Fibroblast of lung (primary cell): ENCODE measurements around the gene C16orf74. TPM values are rescaled to one million over a fixed set of nuclear protein-coding genes. Genes with fewer than 3 reads are reported as not detected.

ENCODE experiments used
- DNase-seq, 2 donors: peaks; one replicate each; pipeline versions ENCODE4 v3.0.0 to v3.0.0-alpha.2; 2010; ENCODE audit warnings: low read depth in 2 of 2
- H2AFZ ChIP-seq: 2 replicates; pipeline ENCODE4 v1.5.1; 2012; ENCODE audit warnings: low read length, control low read depth, inconsistent platforms
- H3K27ac ChIP-seq: 2 replicates; pipeline ENCODE4 v1.5.1; 2011; ENCODE audit warnings: low read length, control low read depth; ENCODE audit not compliant: insufficient read depth
- H3K27me3 ChIP-seq: 2 replicates; pipeline ENCODE4 v1.5.1; 2011; ENCODE audit warnings: mild to moderate bottlenecking, low read length; ENCODE audit not compliant: control insufficient read depth, insufficient read depth
- H3K36me3 ChIP-seq: 2 replicates; pipeline ENCODE4 v1.5.1; 2011; ENCODE audit warnings: low read length; ENCODE audit not compliant: control insufficient read depth, insufficient read depth
- H3K4me1 ChIP-seq: 2 replicates; pipeline ENCODE4 v1.5.1; 2011; ENCODE audit warnings: low read length; ENCODE audit not compliant: control insufficient read depth, insufficient read depth; ENCODE audit errors: extremely low read depth
- H3K4me2 ChIP-seq: 2 replicates; pipeline ENCODE4 v1.5.1; 2011; ENCODE audit warnings: low read length, control low read depth; ENCODE audit not compliant: insufficient read depth; ENCODE audit errors: extremely low read depth
- H3K4me3 ChIP-seq, 4 experiments: fragments of 200-600 bp in 1 of 4; sonication (generic) in 1 of 4; replicated peaks in 1 of 4; 2 replicates each; pipeline ENCODE4 v1.5.1; 2011 to 2016; ENCODE audit warnings: low read length in 4 of 4, low read depth in 3 of 4, mild to moderate bottlenecking in 3 of 4, control low read depth in 2 of 4, inconsistent platforms in 1 of 4, mixed read lengths in 1 of 4; ENCODE audit not compliant: insufficient read depth in 1 of 4; ENCODE audit errors: control extremely low read depth in 1 of 4
- H3K79me2 ChIP-seq: 2 replicates; pipeline ENCODE4 v1.5.1; 2012; ENCODE audit warnings: mild to moderate bottlenecking, low read length, inconsistent platforms; ENCODE audit not compliant: control insufficient read depth, insufficient read depth
- H3K9ac ChIP-seq: 2 replicates; pipeline ENCODE4 v1.5.1; 2011; ENCODE audit warnings: mild to moderate bottlenecking, low read length, control low read depth; ENCODE audit not compliant: insufficient read depth
- H3K9me3 ChIP-seq: 2 replicates; pipeline ENCODE4 v1.5.1; 2012; ENCODE audit warnings: low read depth, low read length; ENCODE audit not compliant: control insufficient read depth, insufficient read depth
- H4K20me1 ChIP-seq: 2 replicates; pipeline ENCODE4 v1.5.1; 2011; ENCODE audit warnings: low read length; ENCODE audit not compliant: control insufficient read depth, insufficient read depth; ENCODE audit errors: extremely low read depth
- CTCF ChIP-seq, 2 donors: IDR thresholded peaks in 1 of 2; conservative IDR thresholded peaks in 1 of 2; 1 replicate in 1 of 2; 2 replicates in 1 of 2; pipeline ENCODE4 v1.5.1; 2011 to 2012; ENCODE audit warnings: low read length in 2 of 2, control low read depth in 1 of 2, inconsistent platforms in 1 of 2, low read depth in 1 of 2, mild to moderate bottlenecking in 1 of 2
- EZH2 ChIP-seq: IDR thresholded peaks from 2 replicates; pipeline ENCODE4 v1.5.1; 2012; ENCODE audit warnings: low read length, control low read depth, mild to moderate bottlenecking; ENCODE audit errors: missing control alignments
- polyA plus RNA-seq, 2 donors: library from polyadenylated mRNA; depleted of rRNA in 1 of 2; stranded (reverse) in 1 of 2; unstranded in 1 of 2; fragments of >200 nt; gene quantifications; 2 replicates each; pipeline ENCODE4 v1.2.1, GENCODE V29; 2011 to 2012; ENCODE audit warnings: missing spikeins in 1 of 2
- total RNA-seq: library from RNA; depleted of rRNA; stranded (reverse); fragments of >200 nt; gene quantifications from 2 replicates; pipeline ENCODE4 v1.2.1, GENCODE V29; 2014

C16orf74 gene
- total and polyA plus RNA-seq, 2 donors (not counting 1 experiment from before 2014, with no cell fraction given), result 4.6 to 6.4 TPM

DNA sequence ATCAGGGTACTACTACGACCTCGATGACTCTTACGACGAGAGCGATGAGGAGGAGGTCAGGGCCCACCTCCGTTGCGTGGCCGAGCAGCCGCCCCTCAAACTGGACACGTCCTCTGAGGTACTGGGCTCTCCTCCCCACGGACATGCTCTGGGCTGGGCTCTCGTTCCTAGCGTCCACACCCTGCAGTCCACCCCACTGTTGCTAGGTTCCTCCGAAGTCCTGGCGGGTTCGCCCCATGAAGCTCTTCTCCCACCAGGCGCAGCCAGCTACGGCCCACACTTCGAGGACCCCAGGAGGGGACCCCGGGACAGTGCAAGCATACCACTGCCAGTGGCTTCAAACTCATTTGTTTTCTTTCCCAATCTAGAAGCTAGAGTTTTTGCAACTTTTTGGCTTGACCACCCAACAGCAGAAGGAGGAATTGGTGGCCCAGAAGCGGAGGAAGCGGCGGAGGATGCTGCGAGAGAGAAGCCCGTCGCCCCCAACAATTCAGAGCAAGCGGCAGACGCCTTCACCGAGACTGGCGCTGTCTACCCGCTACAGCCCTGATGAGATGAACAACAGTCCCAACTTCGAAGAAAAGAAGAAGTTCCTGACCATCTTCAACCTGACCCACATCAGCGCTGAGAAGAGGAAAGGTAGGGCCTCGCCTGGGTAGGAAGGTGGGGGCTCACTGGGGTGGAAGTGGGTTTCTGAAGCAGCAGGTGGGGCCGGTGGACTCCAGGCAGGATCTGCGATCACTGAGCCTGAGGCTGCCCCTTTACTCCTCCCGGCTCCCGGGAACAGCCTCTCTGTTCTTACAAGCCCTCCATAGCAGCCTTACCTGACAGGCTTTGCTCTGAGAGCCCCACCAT is 87.7 kb downstream of the C16orf74 start:
- H3K4me3 ChIP-seq, result no peak overlapping the region
- H3K4me1 ChIP-seq, result no peaks in the 10 kb centered on the region
- no peaks in the 10 kb centered on the region for H3K79me2 ChIP-seq
- H4K20me1 ChIP-seq, result no peaks in the 10 kb centered on the region
- TF ChIP-seq EZH2 (no peak), CTCF (conservative IDR thresholded peaks at IDR 0.05 in 1 of 2, IDR thresholded peaks at IDR 0.05 in 1 of 2; ENCODE audit: low read depth in 1 of 2, low read length in 2 of 2) (no peak)
- no peak overlapping the region for H3K4me2 ChIP-seq
- no peak for DNase-seq
- H3K9me3 ChIP-seq, result no peaks in the 10 kb centered on the region
- no peaks in the 10 kb centered on the region for H3K27me3 ChIP-seq
- H3K9ac ChIP-seq, result no peak overlapping the region
- H3K36me3 ChIP-seq, result peaks cover 31% of the 10 kb centered on the region
- no peak overlapping the region for H3K27ac ChIP-seq
- H2AFZ ChIP-seq, result no peak overlapping the region

DNA sequence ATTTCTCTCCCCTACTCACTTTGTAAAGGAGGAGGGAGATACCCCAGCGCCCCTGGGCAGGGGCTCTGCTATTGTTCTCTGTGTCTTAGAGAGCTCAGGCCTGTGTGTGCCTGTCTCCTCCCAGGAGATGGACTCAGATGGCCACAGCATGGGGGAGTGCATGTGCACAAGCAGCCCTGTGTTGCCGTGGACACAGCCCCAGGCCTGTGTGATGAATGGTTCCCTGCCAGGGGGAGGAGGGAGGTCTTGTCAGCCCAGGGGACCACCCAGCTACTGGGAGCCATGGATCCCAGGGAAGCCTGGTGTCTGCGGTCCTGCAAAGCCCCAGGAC is 88.4 kb downstream of the C16orf74 start:
- Histone ChIP-seq H3K9ac (no peak overlapping the region), H3K36me3 (peaks cover 26% of the 10 kb centered on the region), H3K79me2 (no peaks in the 10 kb centered on the region), H3K27me3 (no peaks in the 10 kb centered on the region), H3K9me3 (no peaks in the 10 kb centered on the region), H3K4me2 (no peak overlapping the region), H2AFZ (no peak overlapping the region), H3K4me1 (no peaks in the 10 kb centered on the region), H3K4me3 (no peak overlapping the region), H3K27ac (no peak overlapping the region), H4K20me1 (no peaks in the 10 kb centered on the region)
- no peak for DNase-seq
- TF ChIP-seq EZH2 (no peak), CTCF (conservative IDR thresholded peaks at IDR 0.05 in 1 of 2, IDR thresholded peaks at IDR 0.05 in 1 of 2; ENCODE audit: low read depth in 1 of 2, low read length in 2 of 2) (no peak)

DNA sequence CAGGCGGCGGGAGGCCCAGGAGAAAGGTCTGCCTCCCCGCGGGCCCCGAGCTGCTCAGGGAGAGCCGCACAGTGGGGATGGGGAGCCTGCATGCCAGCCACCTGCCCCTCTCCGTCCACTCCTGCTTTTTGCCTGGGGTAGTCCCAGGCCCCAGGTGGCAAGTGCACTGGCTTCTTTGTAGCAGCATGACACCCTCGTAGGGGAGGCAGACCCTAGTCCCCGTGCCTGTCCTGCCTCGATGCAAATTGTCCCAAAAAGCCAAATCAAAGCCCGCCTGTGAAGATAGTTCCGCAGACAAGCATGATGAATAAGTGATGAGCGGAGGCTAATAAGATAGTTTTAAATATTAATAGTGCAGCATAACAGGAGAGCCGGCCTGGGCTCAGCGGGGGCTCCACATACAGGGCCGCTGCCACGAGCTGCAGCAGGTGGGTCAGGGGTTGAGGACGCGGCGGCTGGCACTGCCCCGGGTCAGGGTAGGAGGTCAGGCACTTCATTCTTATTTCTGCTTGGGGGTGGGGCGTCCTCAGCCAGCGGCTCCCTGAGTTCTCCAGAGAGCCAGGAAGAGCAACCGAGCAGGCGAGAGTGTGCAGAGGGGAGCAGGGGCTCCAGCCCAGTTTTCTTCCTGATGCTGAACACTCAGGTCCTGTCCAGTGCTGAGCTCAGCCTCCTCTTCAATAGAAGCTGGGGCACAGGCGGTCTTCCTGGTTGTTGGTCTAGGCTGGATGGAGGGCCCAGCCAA is 89.0 kb downstream of the C16orf74 start:
- no peak for DNase-seq

More for the DNA sequence above, 89.0 kb downstream of the C16orf74 start:
- H2AFZ ChIP-seq, result no peak overlapping the region
- H3K4me3 ChIP-seq, result no peak overlapping the region
- H3K9me3 ChIP-seq, result no peaks in the 10 kb centered on the region
- H3K27ac ChIP-seq, result no peak overlapping the region
- H3K4me1 ChIP-seq, result no peaks in the 10 kb centered on the region
- no peaks in the 10 kb centered on the region for H4K20me1 ChIP-seq
- no peak overlapping the region for H3K9ac ChIP-seq
- H3K4me2 ChIP-seq, result no peak overlapping the region
- H3K36me3 ChIP-seq, result peaks cover 25% of the 10 kb centered on the region
- no peaks in the 10 kb centered on the region for H3K79me2 ChIP-seq
- TF ChIP-seq CTCF (conservative IDR thresholded peaks at IDR 0.05 in 1 of 2, IDR thresholded peaks at IDR 0.05 in 1 of 2; ENCODE audit: low read depth in 1 of 2, low read length in 2 of 2) (no peak), EZH2 (no peak)
- no peaks in the 10 kb centered on the region for H3K27me3 ChIP-seq
